ENCODE measurements around the gene CRB3. TPM values are rescaled to one million over a fixed set of nuclear protein-coding genes. Genes with fewer than 3 reads are reported as not detected.
A peak's percentile ranks its signal among the peaks of the same experiment; 100 is the strongest.

The CRB3 gene
- total and polyA plus RNA-seq, 2 donors (not counting 1 experiment from before 2014, with no cell fraction given): 0.17 TPM; not detected in 1

- no peak overlapping the region for H3K27ac ChIP-seq (ENCODE audit: insufficient read depth, low read length)
- H4K20me1 ChIP-seq (ENCODE audit: control insufficient read depth, extremely low read depth, insufficient read depth, low read length): peaks cover 6% of the 10 kb centered on the region
- no peak overlapping the region for H3K9ac ChIP-seq (ENCODE audit: insufficient read depth, low read length)
- peaks cover 35% of the 10 kb centered on the region for H3K36me3 ChIP-seq (ENCODE audit: control insufficient read depth, insufficient read depth, low read length)
- H3K4me2 ChIP-seq (ENCODE audit: extremely low read depth, insufficient read depth, low read length): peak overlapping the region; percentile 33
- peak overlapping the region in 1 of 4 experiments; percentile 4 for H3K4me3 ChIP-seq (replicated peaks in 1 of 4; ENCODE audit: control extremely low read depth in 1 of 4, insufficient read depth in 1 of 4, low read depth in 3 of 4, low read length in 4 of 4)
- no peak for DNase-seq (ENCODE audit: low read depth in 2 of 2)
- H3K9me3 ChIP-seq (ENCODE audit: control insufficient read depth, insufficient read depth, low read depth, low read length): no peaks in the 10 kb centered on the region
- no peak for TF ChIP-seq EZH2 (IDR thresholded peaks at IDR 0.05; ENCODE audit: low read length, missing control alignments)
- TF ChIP-seq CTCF (conservative IDR thresholded peaks at IDR 0.05 in 1 of 2, IDR thresholded peaks at IDR 0.05 in 1 of 2; ENCODE audit: low read depth in 1 of 2, low read length in 2 of 2): no peak
- peaks cover 4% of the 10 kb centered on the region for H3K4me1 ChIP-seq (ENCODE audit: control insufficient read depth, extremely low read depth, insufficient read depth, low read length)
- no peaks in the 10 kb centered on the region for H3K27me3 ChIP-seq (ENCODE audit: control insufficient read depth, insufficient read depth, low read length)
- H2AFZ ChIP-seq (ENCODE audit: low read length): no peak overlapping the region
- H3K79me2 ChIP-seq (ENCODE audit: control insufficient read depth, insufficient read depth, low read length): peaks cover 55% of the 10 kb centered on the region
Observed at GRCh38 chr19:6421075-6422014, 42.7 kb upstream of the CRB3 start.

GRCh38 chr19:6423499-6424194 lies 40.4 kb upstream of the CRB3 start:
- Histone ChIP-seq H3K79me2 (ENCODE audit: control insufficient read depth, insufficient read depth, low read length) (peaks cover 52% of the 10 kb centered on the region), H3K9me3 (ENCODE audit: control insufficient read depth, insufficient read depth, low read depth, low read length) (no peaks in the 10 kb centered on the region)

More at GRCh38 chr19:6423499-6424194, 40.4 kb upstream of the CRB3 start:
- Histone ChIP-seq H3K27ac (ENCODE audit: insufficient read depth, low read length) (peak overlapping the region; percentile 78), H3K4me3 (replicated peaks in 1 of 4; ENCODE audit: control extremely low read depth in 1 of 4, insufficient read depth in 1 of 4, low read depth in 3 of 4, low read length in 4 of 4) (peak overlapping the region; percentile 79 to 95 (median 88)), H3K4me2 (ENCODE audit: extremely low read depth, insufficient read depth, low read length) (peak overlapping the region; percentile 82), H3K27me3 (ENCODE audit: control insufficient read depth, insufficient read depth, low read length) (no peaks in the 10 kb centered on the region), H4K20me1 (ENCODE audit: control insufficient read depth, extremely low read depth, insufficient read depth, low read length) (peaks cover 6% of the 10 kb centered on the region), H2AFZ (ENCODE audit: low read length) (no peak overlapping the region), H3K36me3 (ENCODE audit: control insufficient read depth, insufficient read depth, low read length) (peaks cover 21% of the 10 kb centered on the region), H3K4me1 (ENCODE audit: control insufficient read depth, extremely low read depth, insufficient read depth, low read length) (peaks cover 4% of the 10 kb centered on the region), H3K9ac (ENCODE audit: insufficient read depth, low read length) (peak overlapping the region; percentile 72)
- no peak for TF ChIP-seq EZH2 (IDR thresholded peaks at IDR 0.05; ENCODE audit: low read length, missing control alignments)
- TF ChIP-seq CTCF (conservative IDR thresholded peaks at IDR 0.05 in 1 of 2, IDR thresholded peaks at IDR 0.05 in 1 of 2; ENCODE audit: low read depth in 1 of 2, low read length in 2 of 2): no peak
- DNase-seq (ENCODE audit: low read depth in 2 of 2): peak; percentile 37 to 42
